Chondrocyte (in vitro differentiated cells): ENCODE results near the gene SRP68. TPM values are rescaled to one million over a fixed set of nuclear protein-coding genes. Genes with fewer than 3 reads are reported as not detected.

Experiments used
- DNase-seq: peaks from one replicate; pipeline ENCODE4 v3.0.0; 2021; ENCODE audit warnings: mixed read lengths, low spot score
- H3K27ac Mint-ChIP-seq: one replicate; pipeline ENCODE4 v1.8.0; 2021; ENCODE audit warnings: mild to moderate bottlenecking, moderate library complexity, mixed read lengths; ENCODE audit not compliant: unreplicated experiment
- H3K27me3 Mint-ChIP-seq: 2 replicates; pipeline ENCODE4 v1.8.0; 2021; ENCODE audit warnings: low read depth, mixed read lengths
- H3K36me3 Mint-ChIP-seq: 2 replicates; pipeline ENCODE4 v1.8.0; 2021; ENCODE audit warnings: low read depth, mixed read lengths
- H3K4me1 Mint-ChIP-seq: 2 replicates; pipeline ENCODE4 v1.8.0; 2021; ENCODE audit warnings: low read depth, mild to moderate bottlenecking, mixed read lengths
- H3K4me3 Mint-ChIP-seq: one replicate; pipeline ENCODE4 v1.8.0; 2021; ENCODE audit warnings: mild to moderate bottlenecking, moderate library complexity, mixed read lengths; ENCODE audit not compliant: unreplicated experiment
- H3K9me3 Mint-ChIP-seq: 2 replicates; pipeline ENCODE4 v1.8.0; 2021; ENCODE audit warnings: low read depth, mixed read lengths
- CTCF ChIP-seq: fragments of 200-600 bp; sonication (generic); IDR thresholded peaks from 2 replicates; pipeline ENCODE4 v1.5.0; 2021; ENCODE audit warnings: antibody characterized with exemption, mild to moderate bottlenecking, moderate library complexity
- total RNA-seq: library from RNA; stranded (reverse); gene quantifications from 3 replicates; pipeline ENCODE4 v1.2.1, GENCODE V29; 2021

The SRP68 gene
- total RNA-seq, 1 donor from 2014 or later, result 63.0 TPM

GRCh38 chr17:76085066-76085730 lies 12.9 kb upstream of the SRP68 start:
- peak; percentile 72 for DNase-seq
- H3K36me3 Mint-ChIP-seq, result peaks cover 36% of the 10 kb centered on the region
- no peak for TF ChIP-seq CTCF
- H3K9me3 Mint-ChIP-seq, result no peaks in the 10 kb centered on the region
- no peak overlapping the region for H3K4me3 Mint-ChIP-seq
- peaks cover 3% of the 10 kb centered on the region for H3K4me1 Mint-ChIP-seq
- H3K27ac Mint-ChIP-seq, result no peak overlapping the region
- H3K27me3 Mint-ChIP-seq, result peaks cover 8% of the 10 kb centered on the region

GRCh38 chr17:76083536-76084182 lies 11.3 kb upstream of the SRP68 start:
- Mint-ChIP-seq H3K27me3 (peaks cover 15% of the 10 kb centered on the region), H3K36me3 (peaks cover 27% of the 10 kb centered on the region), H3K4me3 (no peak overlapping the region), H3K27ac (no peak overlapping the region), H3K4me1 (peaks cover 3% of the 10 kb centered on the region), H3K9me3 (no peaks in the 10 kb centered on the region)
- peak; percentile 85 for DNase-seq
- no peak for TF ChIP-seq CTCF

GRCh38 chr17:76082326-76083251 lies 10.3 kb upstream of the SRP68 start:
- H3K4me3 Mint-ChIP-seq, result no peak overlapping the region
- no peak for TF ChIP-seq CTCF
- peaks cover 21% of the 10 kb centered on the region for H3K27me3 Mint-ChIP-seq
- H3K9me3 Mint-ChIP-seq, result no peaks in the 10 kb centered on the region
- H3K4me1 Mint-ChIP-seq, result peaks cover 3% of the 10 kb centered on the region
- DNase-seq, result peak; percentile 79
- H3K27ac Mint-ChIP-seq, result no peak overlapping the region
- peaks cover 23% of the 10 kb centered on the region for H3K36me3 Mint-ChIP-seq

GRCh38 chr17:76081295-76082210 lies 9.2 kb upstream of the SRP68 start:
- Mint-ChIP-seq H3K4me1 (peaks cover 3% of the 10 kb centered on the region), H3K4me3 (no peak overlapping the region), H3K27ac (no peak overlapping the region), H3K9me3 (no peaks in the 10 kb centered on the region), H3K36me3 (peaks cover 19% of the 10 kb centered on the region), H3K27me3 (peaks cover 32% of the 10 kb centered on the region)
- DNase-seq, result peak; percentile 72
- TF ChIP-seq CTCF, result no peak
